Loucy (cell line): Measurements from ENCODE around the gene SOX14.

Source experiments
- CTCF ChIP-seq: fragments of 200-600 bp; sonication (generic); conservative IDR thresholded peaks from 2 replicates; pipeline ENCODE4 v1.5.1; 2014; ENCODE audit warnings: mild to moderate bottlenecking, antibody characterized with exemption, low read length
- EZH2phosphoT487 ChIP-seq: fragments of 200-600 bp; IDR thresholded peaks from 2 replicates; pipeline ENCODE4 v1.6.1; 2018; ENCODE audit warnings: antibody characterized with exemption, mild to moderate bottlenecking, moderate library complexity, borderline replicate concordance

GRCh38 chr3:137778941-137779340 is 14.8 kb downstream of the SOX14 start:
- TF ChIP-seq CTCF (no peak), EZH2phosphoT487 (no peak)
